Measurements from ENCODE around the gene GPBAR1. TPM values are rescaled to one million over a fixed set of nuclear protein-coding genes. Genes with fewer than 3 reads are reported as not detected.

Gene GPBAR1
- total and polyA plus RNA-seq, 2 of the 8 experiments (the other 6 are each of a cell fraction or from before 2014, with no cell fraction given): 0.32 to 0.59 TPM

GRCh38 chr2:218273908-218274249 lies 13.1 kb downstream of the GPBAR1 start (continued):
- TF ChIP-seq, protein P1, sequence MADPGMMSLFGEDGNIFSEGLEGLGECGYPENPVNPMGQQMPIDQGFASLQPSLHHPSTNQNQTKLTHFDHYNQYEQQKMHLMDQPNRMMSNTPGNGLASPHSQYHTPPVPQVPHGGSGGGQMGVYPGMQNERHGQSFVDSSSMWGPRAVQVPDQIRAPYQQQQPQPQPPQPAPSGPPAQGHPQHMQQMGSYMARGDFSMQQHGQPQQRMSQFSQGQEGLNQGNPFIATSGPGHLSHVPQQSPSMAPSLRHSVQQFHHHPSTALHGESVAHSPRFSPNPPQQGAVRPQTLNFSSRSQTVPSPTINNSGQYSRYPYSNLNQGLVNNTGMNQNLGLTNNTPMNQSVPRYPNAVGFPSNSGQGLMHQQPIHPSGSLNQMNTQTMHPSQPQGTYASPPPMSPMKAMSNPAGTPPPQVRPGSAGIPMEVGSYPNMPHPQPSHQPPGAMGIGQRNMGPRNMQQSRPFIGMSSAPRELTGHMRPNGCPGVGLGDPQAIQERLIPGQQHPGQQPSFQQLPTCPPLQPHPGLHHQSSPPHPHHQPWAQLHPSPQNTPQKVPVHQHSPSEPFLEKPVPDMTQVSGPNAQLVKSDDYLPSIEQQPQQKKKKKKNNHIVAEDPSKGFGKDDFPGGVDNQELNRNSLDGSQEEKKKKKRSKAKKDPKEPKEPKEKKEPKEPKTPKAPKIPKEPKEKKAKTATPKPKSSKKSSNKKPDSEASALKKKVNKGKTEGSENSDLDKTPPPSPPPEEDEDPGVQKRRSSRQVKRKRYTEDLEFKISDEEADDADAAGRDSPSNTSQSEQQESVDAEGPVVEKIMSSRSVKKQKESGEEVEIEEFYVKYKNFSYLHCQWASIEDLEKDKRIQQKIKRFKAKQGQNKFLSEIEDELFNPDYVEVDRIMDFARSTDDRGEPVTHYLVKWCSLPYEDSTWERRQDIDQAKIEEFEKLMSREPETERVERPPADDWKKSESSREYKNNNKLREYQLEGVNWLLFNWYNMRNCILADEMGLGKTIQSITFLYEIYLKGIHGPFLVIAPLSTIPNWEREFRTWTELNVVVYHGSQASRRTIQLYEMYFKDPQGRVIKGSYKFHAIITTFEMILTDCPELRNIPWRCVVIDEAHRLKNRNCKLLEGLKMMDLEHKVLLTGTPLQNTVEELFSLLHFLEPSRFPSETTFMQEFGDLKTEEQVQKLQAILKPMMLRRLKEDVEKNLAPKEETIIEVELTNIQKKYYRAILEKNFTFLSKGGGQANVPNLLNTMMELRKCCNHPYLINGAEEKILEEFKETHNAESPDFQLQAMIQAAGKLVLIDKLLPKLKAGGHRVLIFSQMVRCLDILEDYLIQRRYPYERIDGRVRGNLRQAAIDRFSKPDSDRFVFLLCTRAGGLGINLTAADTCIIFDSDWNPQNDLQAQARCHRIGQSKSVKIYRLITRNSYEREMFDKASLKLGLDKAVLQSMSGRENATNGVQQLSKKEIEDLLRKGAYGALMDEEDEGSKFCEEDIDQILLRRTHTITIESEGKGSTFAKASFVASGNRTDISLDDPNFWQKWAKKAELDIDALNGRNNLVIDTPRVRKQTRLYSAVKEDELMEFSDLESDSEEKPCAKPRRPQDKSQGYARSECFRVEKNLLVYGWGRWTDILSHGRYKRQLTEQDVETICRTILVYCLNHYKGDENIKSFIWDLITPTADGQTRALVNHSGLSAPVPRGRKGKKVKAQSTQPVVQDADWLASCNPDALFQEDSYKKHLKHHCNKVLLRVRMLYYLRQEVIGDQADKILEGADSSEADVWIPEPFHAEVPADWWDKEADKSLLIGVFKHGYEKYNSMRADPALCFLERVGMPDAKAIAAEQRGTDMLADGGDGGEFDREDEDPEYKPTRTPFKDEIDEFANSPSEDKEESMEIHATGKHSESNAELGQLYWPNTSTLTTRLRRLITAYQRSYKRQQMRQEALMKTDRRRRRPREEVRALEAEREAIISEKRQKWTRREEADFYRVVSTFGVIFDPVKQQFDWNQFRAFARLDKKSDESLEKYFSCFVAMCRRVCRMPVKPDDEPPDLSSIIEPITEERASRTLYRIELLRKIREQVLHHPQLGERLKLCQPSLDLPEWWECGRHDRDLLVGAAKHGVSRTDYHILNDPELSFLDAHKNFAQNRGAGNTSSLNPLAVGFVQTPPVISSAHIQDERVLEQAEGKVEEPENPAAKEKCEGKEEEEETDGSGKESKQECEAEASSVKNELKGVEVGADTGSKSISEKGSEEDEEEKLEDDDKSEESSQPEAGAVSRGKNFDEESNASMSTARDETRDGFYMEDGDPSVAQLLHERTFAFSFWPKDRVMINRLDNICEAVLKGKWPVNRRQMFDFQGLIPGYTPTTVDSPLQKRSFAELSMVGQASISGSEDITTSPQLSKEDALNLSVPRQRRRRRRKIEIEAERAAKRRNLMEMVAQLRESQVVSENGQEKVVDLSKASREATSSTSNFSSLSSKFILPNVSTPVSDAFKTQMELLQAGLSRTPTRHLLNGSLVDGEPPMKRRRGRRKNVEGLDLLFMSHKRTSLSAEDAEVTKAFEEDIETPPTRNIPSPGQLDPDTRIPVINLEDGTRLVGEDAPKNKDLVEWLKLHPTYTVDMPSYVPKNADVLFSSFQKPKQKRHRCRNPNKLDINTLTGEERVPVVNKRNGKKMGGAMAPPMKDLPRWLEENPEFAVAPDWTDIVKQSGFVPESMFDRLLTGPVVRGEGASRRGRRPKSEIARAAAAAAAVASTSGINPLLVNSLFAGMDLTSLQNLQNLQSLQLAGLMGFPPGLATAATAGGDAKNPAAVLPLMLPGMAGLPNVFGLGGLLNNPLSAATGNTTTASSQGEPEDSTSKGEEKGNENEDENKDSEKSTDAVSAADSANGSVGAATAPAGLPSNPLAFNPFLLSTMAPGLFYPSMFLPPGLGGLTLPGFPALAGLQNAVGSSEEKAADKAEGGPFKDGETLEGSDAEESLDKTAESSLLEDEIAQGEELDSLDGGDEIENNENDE (IDR thresholded peaks at IDR 0.05; ENCODE audit: insufficient replicate concordance, low read length): no peak
- TF ChIP-seq TCF12 (IDR thresholded peaks at IDR 0.05; ENCODE audit: low read depth, low read length) (no peak), HDAC2 (IDR thresholded peaks at IDR 0.05; ENCODE audit: borderline replicate concordance in 1 of 2, low read depth in 2 of 2, low read length in 2 of 2) (no peak), KDM1A (IDR thresholded peaks at IDR 0.05; ENCODE audit: borderline replicate concordance, low read length) (no peak), TAF1 (IDR thresholded peaks at IDR 0.05; ENCODE audit: low read depth, low read length) (no peak), SIX5 (IDR thresholded peaks at IDR 0.05; ENCODE audit: low read depth, low read length) (no peak), BRCA1 (IDR thresholded peaks at IDR 0.05; ENCODE audit: low read depth, low read length) (no peak), CHD1 (IDR thresholded peaks at IDR 0.05; ENCODE audit: low read depth, low read length) (no peak), CTBP2 (IDR thresholded peaks at IDR 0.05; ENCODE audit: borderline replicate concordance, insufficient read depth, insufficient read length, low read length) (no peak), EP300 (IDR thresholded peaks at IDR 0.05; ENCODE audit: borderline replicate concordance in 1 of 2, low read depth in 2 of 2, low read length in 2 of 2) (no peak), KDM4A (IDR thresholded peaks at IDR 0.05; ENCODE audit: low read depth, low read length, severe bottlenecking) (no peak), TBP (IDR thresholded peaks at IDR 0.05; ENCODE audit: low read depth, low read length) (no peak)
